Body of pancreas (tissue), 4 donors: ENCODE data around the gene BRAF.

Source experiments
- CTCF ChIP-seq, 7 experiments: fragments of 450-650 bp in 4 of 7; fragments of 200-600 bp in 3 of 7; sonication (generic) in 3 of 7; IDR thresholded peaks; one replicate each; pipeline ENCODE4 v1.5.1; 2016 to 2019; ENCODE audit warnings: antibody characterized with exemption in 7 of 7
- POLR2A ChIP-seq, 3 donors: fragments of 450-650 bp; IDR thresholded peaks; one replicate each; pipeline ENCODE4 v1.6.1; 2016; ENCODE audit warnings: antibody characterized with exemption in 3 of 3, mild to moderate bottlenecking in 2 of 3

DNA sequence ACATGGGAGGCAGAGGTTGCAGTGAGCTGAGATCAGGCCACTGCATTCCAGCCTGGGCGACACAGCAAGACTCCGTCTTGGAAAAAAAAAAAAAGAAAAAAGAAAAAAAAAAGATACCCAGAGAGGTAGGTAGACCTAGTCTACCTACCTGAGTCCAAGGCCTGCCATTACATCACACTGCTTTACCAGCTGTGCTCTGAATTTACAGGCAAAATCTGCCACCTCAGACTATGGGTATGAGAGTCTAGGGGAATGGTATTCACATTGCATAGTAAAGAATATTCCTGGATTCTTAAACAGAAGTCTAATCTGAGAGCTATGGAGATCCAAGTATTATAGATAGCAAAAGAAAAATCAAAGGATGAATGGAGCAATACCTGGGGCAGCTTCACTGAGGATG, 178.0 kb downstream of the BRAF start:
- TF ChIP-seq CTCF (IDR thresholded peaks at IDR 0.05) (no peak), POLR2A (IDR thresholded peaks at IDR 0.05) (no peak)
